CD14-positive monocyte (primary cell): ENCODE results near the gene PYGB. TPM values are rescaled to one million over a fixed set of nuclear protein-coding genes. Genes with fewer than 3 reads are reported as not detected.

Source experiments
- DNase-seq, 3 donors: peaks; one replicate each; pipeline ENCODE4 v3.0.0-alpha.2; 2011 to 2022
- H2AFZ ChIP-seq: 2 replicates; pipeline ENCODE4 v1.6.0; 2012; ENCODE audit warnings: mild to moderate bottlenecking, low read depth, low read length, inconsistent platforms; ENCODE audit not compliant: insufficient read depth, poor library complexity, severe bottlenecking
- H3K27ac ChIP-seq, 2 donors: 1 replicate in 1 of 2; 2 replicates in 1 of 2; pipeline ENCODE4 v1.5.1; 2012 to 2013; ENCODE audit warnings: low read length in 2 of 2, control low read depth in 1 of 2, inconsistent platforms in 1 of 2, low read depth in 1 of 2, mild to moderate bottlenecking in 1 of 2
- H3K27me3 ChIP-seq, 2 donors: one replicate each; pipeline versions ENCODE4 v1.6.0 to v1.6.1; 2011 to 2013; ENCODE audit warnings: low read length in 2 of 2; ENCODE audit not compliant: control insufficient read depth in 2 of 2, insufficient read depth in 2 of 2
- H3K36me3 ChIP-seq, 2 donors: replicated peaks in 1 of 2; 1 replicate in 1 of 2; 2 replicates in 1 of 2; pipeline versions ENCODE4 v1.5.1 to v1.6.1; 2012 to 2013; ENCODE audit warnings: low read length in 2 of 2, control low read depth in 1 of 2, inconsistent platforms in 1 of 2, mild to moderate bottlenecking in 1 of 2; ENCODE audit not compliant: insufficient read depth in 2 of 2, control insufficient read depth in 1 of 2
- H3K4me1 ChIP-seq, 2 donors: 1 replicate in 1 of 2; 2 replicates in 1 of 2; pipeline versions ENCODE4 v1.5.1 to v1.6.1; 2012 to 2013; ENCODE audit warnings: low read length in 2 of 2, control low read depth in 1 of 2, inconsistent platforms in 1 of 2, mild to moderate bottlenecking in 1 of 2, moderate library complexity in 1 of 2; ENCODE audit not compliant: insufficient read depth in 2 of 2, control insufficient read depth in 1 of 2
- H3K4me2 ChIP-seq: replicated peaks from 2 replicates; pipeline ENCODE3; 2012; ENCODE audit warnings: low read length, moderate library complexity, mild to moderate bottlenecking; ENCODE audit not compliant: poor library complexity, severe bottlenecking; ENCODE audit errors: extremely low read depth
- H3K4me3 ChIP-seq, 3 experiments: fragments of 200-600 bp in 1 of 3; sonication (generic) in 1 of 3; replicated peaks in 1 of 3; 1 replicate in 2 of 3; 2 replicates in 1 of 3; pipeline ENCODE4 v1.5.1; 2011 to 2013; ENCODE audit warnings: low read length in 3 of 3, mild to moderate bottlenecking in 3 of 3, control low read depth in 2 of 3, low read depth in 2 of 3, inconsistent platforms in 1 of 3, moderate library complexity in 1 of 3
- H3K79me2 ChIP-seq: 2 replicates; pipeline ENCODE4 v1.6.0; 2012; ENCODE audit warnings: mild to moderate bottlenecking, control low read depth, inconsistent platforms, low read length, moderate library complexity; ENCODE audit not compliant: insufficient read depth
- H3K9ac ChIP-seq: 2 replicates; pipeline ENCODE4 v1.6.0; 2017; ENCODE audit warnings: low read length, mild to moderate bottlenecking; ENCODE audit not compliant: insufficient read depth, poor library complexity, severe bottlenecking
- H3K9me3 ChIP-seq, 2 donors: replicated peaks in 1 of 2; 1 replicate in 1 of 2; 2 replicates in 1 of 2; pipeline versions ENCODE4 v1.5.1 to v1.6.1; 2012 to 2013; ENCODE audit warnings: low read length in 2 of 2, control low read depth in 1 of 2; ENCODE audit not compliant: control insufficient read depth in 1 of 2, insufficient read depth in 1 of 2
- H4K20me1 ChIP-seq: 2 replicates; pipeline ENCODE4 v1.6.0; 2012; ENCODE audit warnings: mild to moderate bottlenecking, low read length, control low read depth, moderate library complexity; ENCODE audit not compliant: insufficient read depth
- H3K27ac Mint-ChIP-seq, 7 donors: one replicate each; pipeline ENCODE4 v1.8.0; 2020; ENCODE audit warnings: mild to moderate bottlenecking in 7 of 7, mixed read lengths in 7 of 7, moderate library complexity in 6 of 7, inconsistent platforms in 2 of 7
- H3K27me3 Mint-ChIP-seq, 3 donors: one replicate each; pipeline ENCODE4 v1.8.0; 2021 to 2022; ENCODE audit warnings: low read depth in 3 of 3, mild to moderate bottlenecking in 3 of 3, mixed read lengths in 3 of 3, moderate library complexity in 3 of 3, inconsistent platforms in 1 of 3
- H3K36me3 Mint-ChIP-seq, 2 donors: one replicate each; pipeline ENCODE4 v1.8.0; 2020; ENCODE audit warnings: mixed read lengths in 2 of 2, inconsistent platforms in 1 of 2, mild to moderate bottlenecking in 1 of 2
- H3K4me1 Mint-ChIP-seq: one replicate; pipeline ENCODE4 v1.8.0; 2020; ENCODE audit warnings: mild to moderate bottlenecking, mixed read lengths
- H3K4me3 Mint-ChIP-seq, 2 donors: one replicate each; pipeline ENCODE4 v1.8.0; 2020; ENCODE audit warnings: mild to moderate bottlenecking in 2 of 2, mixed read lengths in 2 of 2, moderate library complexity in 1 of 2
- H3K9me3 Mint-ChIP-seq, 7 donors: one replicate each; pipeline ENCODE4 v1.8.0; 2020 to 2022; ENCODE audit warnings: mixed read lengths in 7 of 7, mild to moderate bottlenecking in 6 of 7, moderate library complexity in 6 of 7, inconsistent platforms in 2 of 7
- CTCF ChIP-seq: fragments of 200-600 bp; IDR thresholded peaks from one replicate; pipeline ENCODE4 v1.8.0; 2022; ENCODE audit warnings: antibody characterized with exemption, mild to moderate bottlenecking
- whole genome bisulfite sequencing: methylation state at CpG from one replicate; pipeline ENCODE4 v1.1.5; 2013; ENCODE audit warnings: missing lambda C conversion rate; ENCODE audit not compliant: insufficient coverage; 5-methylcytosine and 5-hydroxymethylcytosine counted together
- intact Hi-C, 2 donors: fragments of 100-400 bp; cut with micrococcal nuclease; formaldehyde crosslinking; loops; one replicate each; pipeline versions ENCODE4 v1.15.0 to v1.15.1; 2023
- polyA plus RNA-seq, 3 donors: library from polyadenylated mRNA; depleted of rRNA in 1 of 3; unstranded in 2 of 3; stranded (reverse) in 1 of 3; fragments of 300-500 nt in 2 of 3; fragments of >200 nt in 1 of 3; fragmentation: Illumina TruSeq in 2 of 3; gene quantifications; 1 replicate in 2 of 3; 2 replicates in 1 of 3; pipeline ENCODE4 v1.2.3, GENCODE V29; 2012 to 2021

PYGB gene
- polyA plus RNA-seq, 3 donors, result 26.6 to 33.2 (median 26.7) TPM

- H2AFZ ChIP-seq, result no peak overlapping the region
- TF ChIP-seq CTCF, result no peak
- H3K36me3 Mint-ChIP-seq, result peaks cover 73 to 95% of the 10 kb centered on the region in 2 donors
- H3K4me3 ChIP-seq, result no peak overlapping the region
- H3K27ac ChIP-seq, result no peak overlapping the region
- no peaks in the 10 kb centered on the region for H3K4me1 Mint-ChIP-seq
- no peaks in the 10 kb centered on the region for H4K20me1 ChIP-seq
- no peak overlapping the region for H3K27ac Mint-ChIP-seq
- H3K36me3 ChIP-seq, result peaks cover 97 to 100% of the 10 kb centered on the region in 2 donors
- H3K4me2 ChIP-seq, result no peak overlapping the region
- peaks cover 0 to 2% (median 0%) of the 10 kb centered on the region in 7 donors for H3K9me3 Mint-ChIP-seq
- H3K9me3 ChIP-seq, result no peaks in the 10 kb centered on the region
- H3K27me3 Mint-ChIP-seq, result no peaks in the 10 kb centered on the region
- intact Hi-C loops, result no loop called here
- no peak overlapping the region for H3K9ac ChIP-seq
- DNase-seq, result no peak
- no peaks in the 10 kb centered on the region for H3K4me1 ChIP-seq
- H3K4me3 Mint-ChIP-seq, result no peak overlapping the region
- no peaks in the 10 kb centered on the region for H3K27me3 ChIP-seq
- no peaks in the 10 kb centered on the region for H3K79me2 ChIP-seq
- 98% methylated on average over 21 of the region's 33 CpGs for WGBS
Measured at GRCh38 chr20:25280574-25281535, 33.0 kb downstream of the PYGB start.

GRCh38 chr20:25281541-25281991 is 33.7 kb downstream of the PYGB start:
- Mint-ChIP-seq H3K27me3 (no peaks in the 10 kb centered on the region), H3K4me3 (no peak overlapping the region), H3K27ac (no peak overlapping the region), H3K9me3 (peaks cover 0 to 2% (median 0%) of the 10 kb centered on the region in 7 donors), H3K36me3 (peaks cover 72 to 95% of the 10 kb centered on the region in 2 donors), H3K4me1 (no peaks in the 10 kb centered on the region)
- no peak for TF ChIP-seq CTCF
- WGBS, result 97% methylated on average over 19 of the region's 21 CpGs
- no peak for DNase-seq
- H2AFZ ChIP-seq, result no peak overlapping the region
- H3K27ac ChIP-seq, result no peak overlapping the region
- H3K4me3 ChIP-seq, result no peak overlapping the region
- H3K9me3 ChIP-seq, result no peaks in the 10 kb centered on the region
- intact Hi-C loops, result no loop called here
- no peaks in the 10 kb centered on the region for H3K27me3 ChIP-seq
- no peak overlapping the region for H3K9ac ChIP-seq
- no peaks in the 10 kb centered on the region for H3K79me2 ChIP-seq
- H4K20me1 ChIP-seq, result no peaks in the 10 kb centered on the region
- H3K36me3 ChIP-seq, result peaks cover 99 to 100% of the 10 kb centered on the region in 2 donors
- H3K4me2 ChIP-seq, result no peak overlapping the region
- H3K4me1 ChIP-seq, result no peaks in the 10 kb centered on the region
